Right lung (tissue), 5 donors: Measurements from ENCODE around the gene GLI1. TPM values are rescaled to one million over a fixed set of nuclear protein-coding genes. Genes with fewer than 3 reads are reported as not detected.
"Not testable (repeated sequence)": the region's sequence is repeated elsewhere in the genome, so short reads cannot be mapped to it uniquely, and the experiment has no call there.

Source experiments
- DNase-seq, 2 donors: peaks; one replicate each; pipeline ENCODE4 v3.0.0-alpha.2; 2013
- polyA plus RNA-seq, 5 donors: library from polyadenylated mRNA; unstranded; fragments of 120-200 nt; gene quantifications; one replicate each; pipeline versions ENCODE4 v1.2.1 to v1.2.3, GENCODE V29; 2013; ENCODE audit warnings: inconsistent platforms in 1 of 5, low replicate concordance in 1 of 5; ENCODE audit not compliant: insufficient read length in 5 of 5, insufficient read depth in 1 of 5

GLI1 gene
- polyA plus RNA-seq, 5 donors: 27.6 to 41.1 (median 34.5) TPM

DNA sequence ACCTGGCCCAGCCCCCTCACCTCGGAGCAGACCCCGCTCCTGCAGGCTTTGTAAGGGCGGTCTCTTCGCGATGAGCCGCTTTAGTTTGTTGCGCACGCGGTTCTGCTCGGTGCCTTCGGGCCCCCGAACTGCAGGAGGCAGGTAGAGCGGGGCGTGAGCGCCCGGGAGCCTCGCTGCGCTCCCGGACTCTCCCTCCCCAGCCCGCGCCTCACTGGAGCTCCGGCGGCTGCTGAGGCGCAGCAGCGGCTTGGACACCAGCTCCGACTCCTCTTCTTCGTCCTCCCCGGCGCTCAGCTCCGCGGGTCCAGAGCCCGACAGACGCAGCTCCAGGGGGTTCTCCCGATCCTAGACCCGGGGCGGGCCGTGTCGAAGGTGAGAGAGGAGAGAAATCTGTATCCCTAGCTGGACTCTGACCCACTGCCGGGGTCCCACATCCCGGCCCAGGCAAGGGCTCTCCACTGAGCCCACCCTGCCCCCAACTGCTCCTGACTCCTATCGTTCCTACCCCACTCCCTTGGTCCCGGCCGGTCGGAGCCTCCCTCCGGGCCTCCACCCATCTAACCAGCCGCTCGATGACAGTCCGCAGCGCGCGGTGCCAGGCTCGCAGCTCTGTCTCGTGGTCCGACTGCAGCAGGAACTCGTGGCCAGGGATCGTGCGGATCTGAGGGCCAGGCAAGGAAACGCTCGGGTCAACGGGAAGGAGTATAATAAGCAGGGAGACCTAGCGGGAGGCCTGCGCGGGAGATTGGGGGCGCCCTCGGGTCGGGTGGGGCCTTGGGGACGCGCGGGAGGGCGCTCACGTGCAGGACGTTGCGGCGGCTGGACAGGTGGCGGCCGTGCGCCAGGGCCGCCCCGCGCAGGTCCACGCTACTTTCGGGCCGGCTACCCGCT, 15.9 kb downstream of the GLI1 start:
- DNase-seq: no peak

DNA sequence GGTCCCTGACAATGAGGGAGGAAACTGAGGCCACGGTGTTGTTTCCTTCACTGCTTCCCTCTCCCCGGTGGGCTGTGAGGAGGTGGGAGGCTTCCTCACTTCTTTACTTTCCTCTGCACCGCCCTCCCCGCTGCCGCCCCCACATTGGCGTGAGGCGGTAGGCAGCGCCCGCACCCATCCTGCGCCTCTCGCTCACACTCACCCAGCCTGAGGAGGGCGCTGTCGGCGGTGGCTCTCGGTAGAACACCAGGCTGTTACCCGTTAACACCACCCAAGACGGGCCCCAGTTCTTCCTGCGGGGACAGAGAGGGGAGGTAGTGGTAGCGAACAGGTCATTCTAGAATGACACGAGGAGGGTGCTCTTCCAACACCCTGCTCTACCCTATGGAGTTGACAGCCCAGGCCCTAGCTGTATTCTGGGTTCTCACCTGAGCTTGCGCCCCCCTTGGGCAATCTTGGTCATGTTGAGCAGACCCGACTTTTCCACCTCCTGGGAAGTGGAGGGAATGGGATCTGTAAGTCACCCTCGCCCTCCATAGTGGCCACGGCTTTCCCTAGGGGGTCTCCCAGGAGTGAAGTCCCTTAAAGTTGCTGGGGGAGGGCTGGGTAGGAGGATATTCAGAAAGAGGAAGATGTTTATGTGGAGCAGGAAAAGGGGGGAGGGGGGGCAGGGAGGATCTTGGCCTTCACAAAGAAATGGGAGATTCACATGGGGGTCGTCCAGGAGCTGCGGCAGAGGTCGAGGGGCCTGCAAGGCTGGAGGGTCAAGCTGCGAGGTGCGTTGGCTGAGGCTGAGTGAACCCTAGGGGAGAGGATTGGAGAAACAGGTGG, 16.8 kb downstream of the GLI1 start:
- no peak for DNase-seq

DNA sequence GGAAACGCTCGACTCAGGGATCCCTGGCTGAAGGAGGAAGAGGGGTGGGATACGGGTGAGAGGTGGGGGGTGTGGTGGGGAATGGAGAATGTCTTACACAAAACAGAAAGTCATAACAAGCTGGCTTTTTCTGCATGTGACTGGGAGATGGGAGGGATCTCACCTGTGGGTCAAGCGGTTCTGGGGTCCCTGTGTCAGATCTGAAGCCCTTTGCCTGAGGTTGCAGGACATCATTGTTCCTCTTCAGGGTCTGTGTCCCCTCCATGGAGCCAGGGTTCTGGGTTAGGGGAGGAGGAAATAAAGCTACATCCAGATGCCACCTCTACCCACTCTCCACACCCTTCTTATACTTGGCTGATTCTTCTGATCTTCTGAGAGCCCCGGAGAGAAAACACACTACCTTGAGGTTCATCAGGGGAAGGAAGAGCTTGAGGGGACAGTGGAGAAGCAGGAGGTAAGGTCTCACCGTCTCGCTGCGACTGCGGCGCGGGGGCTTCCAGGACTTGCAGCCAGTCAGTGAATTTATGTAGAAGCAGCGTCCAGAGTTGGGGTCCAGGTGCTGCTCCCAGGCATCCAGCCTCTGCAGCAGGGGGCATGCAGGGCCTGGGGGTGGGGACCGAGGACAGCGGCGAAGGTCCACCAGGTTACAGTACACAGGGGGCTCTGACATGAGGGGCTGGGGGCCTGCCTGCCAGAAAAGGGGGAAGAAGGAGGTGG, 17.6 kb downstream of the GLI1 start:
- no peak for DNase-seq

DNA sequence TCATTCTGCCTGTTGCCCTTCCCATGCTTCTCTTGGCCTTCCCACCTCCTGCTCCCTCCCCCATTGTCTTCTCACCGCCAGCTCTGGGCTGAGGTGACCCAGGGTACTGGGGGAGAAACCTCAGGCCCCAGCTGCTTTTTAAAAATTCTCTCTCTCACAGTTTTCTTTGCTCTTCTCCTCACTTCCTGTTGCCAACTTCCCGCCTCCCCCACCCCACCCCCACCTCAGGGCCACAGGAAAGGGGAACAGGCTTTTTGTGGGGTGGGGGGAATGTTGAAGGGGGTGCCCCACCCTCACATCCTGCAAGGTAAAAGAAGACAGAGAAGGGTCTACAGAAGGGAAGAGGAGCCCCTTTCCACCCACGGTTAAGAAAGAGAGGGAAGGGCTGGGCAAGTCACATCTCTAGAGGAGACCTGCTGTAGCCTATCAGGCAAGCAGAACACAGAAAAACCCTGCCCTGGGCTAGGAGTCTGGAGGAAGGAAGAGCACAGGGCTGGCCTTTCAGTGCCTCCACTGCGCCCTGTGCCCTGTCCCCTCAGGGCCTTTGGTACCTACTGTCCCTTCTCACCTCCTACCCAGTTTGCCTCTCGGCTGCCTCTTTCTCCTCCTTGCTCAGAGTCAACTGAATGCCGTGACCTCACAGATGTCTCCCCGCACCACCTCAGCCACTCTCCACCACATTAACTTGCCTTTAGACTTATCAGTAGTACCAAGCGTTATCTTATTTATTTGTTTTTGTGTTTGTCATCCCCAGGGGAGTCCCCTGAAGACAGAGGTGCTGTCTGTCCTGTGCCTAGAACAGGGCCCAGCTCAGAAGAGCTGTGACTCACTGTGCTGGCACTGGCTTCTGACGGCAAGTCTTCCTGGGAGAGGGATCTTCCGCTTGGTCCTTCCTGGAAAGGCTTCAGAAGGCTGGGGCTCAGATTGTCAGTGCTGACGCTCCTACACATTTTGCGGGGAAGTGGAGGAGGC, 18.4 kb downstream of the GLI1 start:
- DNase-seq: no peak

GRCh38 chr12:57479043-57479375, 19.4 kb downstream of the GLI1 start:
- DNase-seq: no peak

DNA sequence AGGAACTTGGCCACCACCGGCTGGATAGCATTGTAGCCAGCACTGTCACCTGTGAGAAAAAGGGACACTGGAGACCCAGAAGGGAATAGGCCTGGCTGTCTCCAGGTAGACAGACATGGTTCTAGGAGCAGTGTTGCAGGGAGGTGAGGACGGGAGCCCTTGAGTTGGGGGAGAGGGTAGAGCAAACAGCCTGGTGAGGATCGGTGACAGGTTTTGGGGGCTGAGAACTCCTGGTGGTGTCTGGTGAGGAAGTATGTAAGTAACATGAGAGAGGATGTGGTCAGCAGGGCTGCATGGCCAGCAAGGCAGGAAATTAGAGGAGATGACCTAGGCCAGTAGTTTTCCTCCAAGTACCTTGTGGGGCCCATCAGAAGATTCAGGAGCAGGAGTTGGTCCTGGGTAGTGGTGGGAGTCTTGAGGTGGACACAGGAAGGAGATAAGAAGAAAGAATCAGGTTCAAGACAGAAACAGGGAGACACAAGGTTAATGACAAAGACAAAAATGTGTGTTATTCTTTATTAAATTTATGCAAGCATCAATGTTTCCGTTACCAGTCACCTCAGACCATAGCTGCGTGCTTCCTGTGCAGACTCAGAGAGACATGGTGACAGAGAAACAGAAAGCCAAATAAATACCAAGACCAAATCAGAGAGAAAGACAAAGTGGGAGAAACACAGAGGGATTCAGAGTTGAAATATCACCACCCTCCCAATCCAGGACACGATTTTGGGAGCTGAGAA, 20.0 kb downstream of the GLI1 start, which contains the start of gene ARHGAP9:
Gene ARHGAP9, minus strand, starts transcription at position 491 of the 740 bp plus-strand sequence. Its CDS starts 460 bp downstream, at position 31.
- DNase-seq: no peak

DNA sequence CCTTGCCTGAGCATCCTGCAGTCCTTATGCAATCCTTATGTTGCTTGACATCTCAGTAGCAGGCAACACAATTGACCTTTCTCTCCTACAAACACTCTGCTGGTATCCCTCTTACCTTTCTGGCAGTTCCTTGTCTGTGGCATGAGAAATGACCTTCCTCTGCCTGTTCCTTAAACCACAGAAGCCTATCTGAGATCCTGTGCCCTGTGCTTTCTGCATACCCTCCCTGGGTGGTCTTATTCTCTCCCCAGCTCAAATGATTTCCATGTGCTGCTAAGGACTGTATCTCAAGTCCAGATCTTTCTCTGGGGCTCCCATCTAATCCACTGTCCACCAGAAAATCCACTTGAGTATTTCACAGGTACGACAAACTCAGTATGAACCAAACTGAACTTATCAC, 22.1 kb downstream of the GLI1 start:
- DNase-seq: no peak

GRCh38 chr12:57483466-57483865, 23.9 kb downstream of the GLI1 start:
- no peak for DNase-seq

- no peak for DNase-seq
Observed at GRCh38 chr12:57485695-57486094, 26.1 kb downstream of the GLI1 start.

- no peak for DNase-seq
Observed at GRCh38 chr12:57487055-57487596, 27.5 kb downstream of the GLI1 start.

GRCh38 chr12:57487597-57488401, 28.2 kb downstream of the GLI1 start, which contains the start of gene MARS1:
Gene MARS1 (plus strand): TSS chr12:57488068. CDS start chr12:57488091, 23 bp downstream.
- DNase-seq: peak; percentile 94

DNA sequence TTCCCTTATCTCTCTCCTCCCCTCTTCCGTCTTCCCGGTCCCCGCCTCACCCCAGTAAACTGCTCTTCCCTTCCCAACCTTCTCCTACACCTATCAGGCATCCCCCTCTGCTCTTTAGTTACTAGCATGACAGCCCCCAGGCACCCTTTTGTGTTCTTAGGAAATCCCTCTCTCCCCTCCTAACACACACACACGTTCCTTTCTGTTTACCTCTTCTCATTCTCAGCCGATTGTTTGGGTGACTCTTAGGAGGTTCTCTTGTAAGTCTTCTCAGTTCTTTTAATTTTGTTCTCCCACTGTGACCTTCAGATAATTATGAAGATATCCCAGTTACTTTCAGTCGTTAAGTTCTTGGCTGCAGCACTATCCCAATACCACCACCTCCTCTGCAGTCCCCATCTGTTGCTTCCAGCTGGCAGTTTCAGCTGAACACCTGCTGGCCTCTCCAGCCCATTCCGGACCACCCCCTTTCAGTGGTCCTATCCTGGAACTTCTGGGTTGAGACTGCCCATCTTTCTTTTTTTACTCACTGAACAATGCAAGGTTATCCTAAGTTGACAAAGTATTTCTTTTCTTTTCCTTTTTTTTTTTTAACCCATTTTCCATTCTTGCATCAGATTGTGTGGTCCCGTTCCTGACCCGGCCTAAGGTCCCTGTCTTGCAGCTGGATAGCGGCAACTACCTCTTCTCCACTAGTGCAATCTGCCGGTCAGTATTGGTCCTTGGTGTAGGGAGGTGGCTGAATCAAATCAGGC, 29.0 kb downstream of the GLI1 start:
- DNase-seq: no peak

GRCh38 chr12:57489157-57489641, 29.6 kb downstream of the GLI1 start:
- DNase-seq: no peak

GRCh38 chr12:57490126-57490525, 30.5 kb downstream of the GLI1 start:
- DNase-seq: no peak

GRCh38 chr12:57491393-57492280, 32.1 kb downstream of the GLI1 start:
- DNase-seq: no peak

GRCh38 chr12:57495051-57495701, 35.6 kb downstream of the GLI1 start:
- DNase-seq: not testable (repeated sequence)
